GM12878 (cell line): ENCODE data around the gene ADGRA3. TPM values are rescaled to one million over a fixed set of nuclear protein-coding genes. Genes with fewer than 3 reads are reported as not detected.

ENCODE experiments used
- ATAC-seq: fragments of 200-7000 bp; cut with Tn5 transposase; 3 replicates; pipeline ENCODE4 v1.9.1; 2020; ENCODE audit warnings: mild to moderate bottlenecking, moderate library complexity
- BruUV-seq: library from RNA; stranded (reverse); fragments of 400-500 nt; replicated peaks from 2 replicates; lab custom pipeline; 2021; lab: Mats Ljungman, UMichigan
- CTCF ChIA-PET: fragments of 300-600 bp; sonication (Branson Sonifier 250); formaldehyde crosslinking; extraction: SDS; loops from one replicate; lab custom pipeline; 2021; ENCODE audit warnings: inconsistent platforms; lab: Yijun Ruan, JAX
- POLR2A ChIA-PET: fragments of 350-600 bp; formaldehyde crosslinking; extraction: SDS; loops from one replicate; lab custom pipeline; 2021; ENCODE audit warnings: inconsistent platforms; lab: Charles Lee
- RAD21 ChIA-PET: fragments of 300-600 bp; sonication (Branson Sonifier 250); formaldehyde crosslinking; loops from one replicate; lab custom pipeline; 2023; ENCODE audit warnings: antibody characterized with exemption; ENCODE audit not compliant: unreplicated experiment; lab: Charles Lee
- SMC1A ChIA-PET: fragments of 300-600 bp; sonication (Branson Sonifier 250); formaldehyde crosslinking; loops from one replicate; lab custom pipeline; 2023; ENCODE audit not compliant: unreplicated experiment, uncharacterized antibody; lab: Charles Lee
- DNase-seq: peaks from one replicate; pipeline ENCODE4 v3.0.0-alpha.2; 2011; ENCODE audit warnings: low read depth, low spot score
- FAIRE-seq: peaks from 3 replicates; lab custom pipeline; 2011; peaks lifted over from hg19 to GRCh38; lab: Jason Lieb, UNC
- H2AFZ ChIP-seq: 2 replicates; pipeline ENCODE4 v1.6.0; 2011; ENCODE audit warnings: low read depth, low read length, control low read depth; ENCODE audit not compliant: control insufficient read depth
- H3K27ac ChIP-seq: 2 replicates; pipeline ENCODE4 v1.5.1; 2011; ENCODE audit warnings: control low read depth; ENCODE audit not compliant: control insufficient read depth, insufficient read depth
- H3K27me3 ChIP-seq, 2 experiments: replicated peaks in 1 of 2; 2 replicates each; pipeline versions ENCODE4 v1.6.0 to v1.6.1; 2011; ENCODE audit warnings: low read length in 1 of 2; ENCODE audit not compliant: control insufficient read depth in 2 of 2, insufficient read depth in 2 of 2
- H3K36me3 ChIP-seq, 2 experiments: 2 replicates each; pipeline ENCODE4 v1.5.1; 2011; ENCODE audit warnings: low read length in 1 of 2; ENCODE audit not compliant: control insufficient read depth in 2 of 2, insufficient read depth in 2 of 2
- H3K4me1 ChIP-seq: 2 replicates; pipeline ENCODE4 v1.6.1; 2011; ENCODE audit warnings: mild to moderate bottlenecking, low read length, moderate library complexity, mixed read lengths; ENCODE audit not compliant: control insufficient read depth, insufficient read depth
- H3K4me2 ChIP-seq: 2 replicates; pipeline ENCODE4 v1.6.0; 2011; ENCODE audit warnings: control low read depth; ENCODE audit not compliant: control insufficient read depth, insufficient read depth
- H3K4me3 ChIP-seq: fragments of 200-600 bp; sonication (generic); 2 replicates; pipeline ENCODE4 v1.5.1; 2016
- H3K79me2 ChIP-seq: 2 replicates; pipeline ENCODE4 v1.6.0; 2011; ENCODE audit warnings: low read length; ENCODE audit not compliant: control insufficient read depth, insufficient read depth
- H3K9ac ChIP-seq: 2 replicates; pipeline ENCODE4 v1.8.0; 2011; ENCODE audit warnings: low read length, control low read depth, mixed read lengths; ENCODE audit not compliant: control insufficient read depth, insufficient read depth
- H3K9me3 ChIP-seq: replicated peaks from 3 replicates; pipeline ENCODE4 v1.5.1; 2011; ENCODE audit warnings: mild to moderate bottlenecking, low read length; ENCODE audit not compliant: control insufficient read depth, insufficient read depth
- H4K20me1 ChIP-seq: 2 replicates; pipeline ENCODE4 v1.6.0; 2011; ENCODE audit not compliant: control insufficient read depth, insufficient read depth
- MTA2 ChIP-seq: fragments of 450-650 bp; IDR thresholded peaks from 2 replicates; pipeline ENCODE4 v1.6.1; 2016; ENCODE audit warnings: low read depth, mild to moderate bottlenecking, moderate library complexity
- NRF1 ChIP-seq: conservative IDR thresholded peaks from 2 replicates; pipeline ENCODE4 v1.6.1; 2011; ENCODE audit warnings: mild to moderate bottlenecking, low read depth, low read length, improper control_type of control experiment
- RAD51 ChIP-seq: fragments of 450-650 bp; IDR thresholded peaks from 2 replicates; pipeline ENCODE4 v1.6.1; 2016; ENCODE audit warnings: moderate library complexity, mild to moderate bottlenecking, inconsistent platforms
- SPI1 ChIP-seq: IDR thresholded peaks from 2 replicates; pipeline ENCODE4 v1.6.1; 2011; ENCODE audit warnings: low read depth, mild to moderate bottlenecking, low read length, moderate library complexity, borderline replicate concordance; ENCODE audit not compliant: insufficient read depth
- ZNF24 ChIP-seq: fragments of 450-650 bp; IDR thresholded peaks from 2 replicates; pipeline ENCODE4 v1.6.1; 2017; ENCODE audit warnings: antibody characterized with exemption, mild to moderate bottlenecking
- ZNF384 ChIP-seq: IDR thresholded peaks from 2 replicates; pipeline ENCODE4 v1.6.1; 2012; ENCODE audit warnings: low read depth, mild to moderate bottlenecking, low read length, improper control_type of control experiment, borderline replicate concordance
- WGBS: methylation state at CpG from one replicate; pipeline ENCODE4 v1.1.6; 2016; ENCODE audit warnings: low lambda C conversion rate; ENCODE audit not compliant: insufficient replicate concordance, insufficient coverage; ENCODE audit errors: missing lambda C conversion rate; 5-methylcytosine and 5-hydroxymethylcytosine counted together
- in situ Hi-C: fragments of 300-500 bp; cut with MboI; formaldehyde crosslinking; loops from 9 replicates; pipeline ENCODE4 v1.14.3; 2018; ENCODE audit warnings: mixed read lengths
- intact Hi-C: fragments of 100-400 bp; cut with micrococcal nuclease; formaldehyde crosslinking; loops from one replicate; pipeline ENCODE4 v1.14.2; 2022; ENCODE audit not compliant: unreplicated experiment
- polyA plus RNA-seq, 11 experiments: library from polyadenylated mRNA; depleted of rRNA in 4 of 11; unstranded in 6 of 11; stranded (reverse) in 5 of 11; fragments of >200 nt; fragmentation: Nextera tagmentation in 4 of 11; fragmentation: Illumina TruSeq in 1 of 11; extraction: Ambion mirVana in 4 of 11; extraction: Trizol in 1 of 11; gene quantifications; 1 replicate in 1 of 11; 2 replicates in 10 of 11; pipeline versions ENCODE4 v1.2.1 to v1.2.3, GENCODE V29; 2011 to 2016; ENCODE audit warnings: inconsistent platforms in 2 of 11, missing spikeins in 2 of 11, low read depth in 1 of 11
- total RNA-seq, 4 experiments: library from RNA; depleted of rRNA in 3 of 4; stranded (reverse); fragments of >200 nt in 3 of 4; fragmentation: Illumina TruSeq in 1 of 4; extraction: Trizol in 1 of 4; gene quantifications; 2 replicates each; pipeline versions ENCODE4 v1.2.1 to v1.2.3, GENCODE V29; 2013 to 2021
- TF ChIP-seq, protein P1 (sequence below): fragments of 450-650 bp; IDR thresholded peaks from 2 replicates; pipeline ENCODE4 v1.6.1; 2017; ENCODE audit warnings: low read depth, mild to moderate bottlenecking, moderate library complexity

Gene ADGRA3
- total and polyA plus RNA-seq, 10 of the 15 experiments (the other 5 are each of a cell fraction or from before 2014, with no cell fraction given): 0.24 to 66.2 (median 2.5) TPM

DNA sequence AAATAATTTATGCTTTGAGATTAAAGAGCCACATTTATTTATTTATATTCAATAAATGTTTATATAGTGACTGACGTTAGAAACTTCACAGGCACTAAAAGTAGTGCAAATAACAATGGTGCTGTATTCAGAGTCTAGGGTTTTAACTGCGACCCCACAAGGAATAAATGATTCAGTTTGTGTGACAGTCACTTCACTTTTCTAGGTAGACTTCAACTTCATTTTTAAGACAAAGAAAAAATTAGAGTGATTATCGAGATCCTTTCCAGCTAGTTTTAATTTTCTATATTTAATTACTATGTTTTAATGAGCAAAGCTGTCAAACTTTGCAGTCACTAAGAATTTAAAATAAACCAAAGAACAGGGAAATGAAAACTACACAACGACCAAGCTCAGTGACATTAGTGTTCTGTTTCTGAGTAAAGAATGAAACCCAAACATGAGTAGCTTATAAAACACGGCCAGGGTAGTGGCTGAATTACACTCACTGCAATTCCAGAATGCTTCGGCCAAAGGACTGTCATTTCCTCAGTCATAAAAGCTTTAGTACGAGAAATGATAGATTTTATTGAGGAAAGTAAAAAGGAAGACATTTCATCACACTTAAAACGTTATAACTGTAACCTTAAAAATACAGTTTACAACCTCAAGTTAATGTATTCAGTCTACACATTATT, 38.6 kb downstream of the ADGRA3 start:
- Histone ChIP-seq H3K4me1 (no peaks in the 10 kb centered on the region), H3K9me3 (no peaks in the 10 kb centered on the region), H3K4me3 (no peak overlapping the region), H3K4me2 (no peak overlapping the region), H3K27ac (no peak overlapping the region), H4K20me1 (no peaks in the 10 kb centered on the region), H3K79me2 (no peaks in the 10 kb centered on the region), H2AFZ (no peak overlapping the region), H3K9ac (no peak overlapping the region), H3K36me3 (no peaks in the 10 kb centered on the region), H3K27me3 (no peaks in the 10 kb centered on the region)
- ChIA-PET RAD21 (interaction anchor here (0.6 to 6.5 kb wide), 24 partner anchors 9 to 262 kb away, joined by 3 to 72 read pairs (median 4); no protein-coding TSS in a partner anchor), POLR2A (interaction anchor here (0.6 to 3.2 kb wide), 6 partner anchors 9 to 156 kb away, joined by 3 to 19 read pairs (median 8); no protein-coding TSS in a partner anchor), SMC1A (interaction anchor here (0.8 to 10.8 kb wide), 32 partner anchors 9 to 206 kb away, joined by 3 to 126 read pairs (median 6); no protein-coding TSS in a partner anchor), CTCF (interaction anchor here (0.8 to 5.2 kb wide), 14 partner anchors 9 to 254 kb away, joined by 3 to 23 read pairs (median 5); partner anchors contain the start of gene GBA3)
- DNase-seq (no peak), ATAC-seq (peak; percentile 75), FAIRE-seq (no peak)
- in situ Hi-C loops (no loop called here), intact Hi-C loops (no loop called here)
- 8% methylated on average over 8 of the region's 8 CpGs for WGBS
- BruUV-seq: no TSS peak
- TF ChIP-seq MTA2 (peak; percentile 74), ZNF24 (peak; percentile 95), SPI1 (peak; percentile 16; the same call in 1 of the 2 replicates), RAD51 (0 out of 2 replicates have a peak, but pooled peaks have one; percentile 5), NRF1 (no peak), ZNF384 (no peak)
- TF ChIP-seq, protein P1, sequence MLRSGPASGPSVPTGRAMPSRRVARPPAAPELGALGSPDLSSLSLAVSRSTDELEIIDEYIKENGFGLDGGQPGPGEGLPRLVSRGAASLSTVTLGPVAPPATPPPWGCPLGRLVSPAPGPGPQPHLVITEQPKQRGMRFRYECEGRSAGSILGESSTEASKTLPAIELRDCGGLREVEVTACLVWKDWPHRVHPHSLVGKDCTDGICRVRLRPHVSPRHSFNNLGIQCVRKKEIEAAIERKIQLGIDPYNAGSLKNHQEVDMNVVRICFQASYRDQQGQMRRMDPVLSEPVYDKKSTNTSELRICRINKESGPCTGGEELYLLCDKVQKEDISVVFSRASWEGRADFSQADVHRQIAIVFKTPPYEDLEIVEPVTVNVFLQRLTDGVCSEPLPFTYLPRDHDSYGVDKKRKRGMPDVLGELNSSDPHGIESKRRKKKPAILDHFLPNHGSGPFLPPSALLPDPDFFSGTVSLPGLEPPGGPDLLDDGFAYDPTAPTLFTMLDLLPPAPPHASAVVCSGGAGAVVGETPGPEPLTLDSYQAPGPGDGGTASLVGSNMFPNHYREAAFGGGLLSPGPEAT: 0 out of 2 replicates have a peak, but pooled peaks have one; percentile 20
